Left renal pelvis (tissue), 4 donors: ENCODE measurements around the gene ARHGAP10. TPM values are rescaled to one million over a fixed set of nuclear protein-coding genes. Genes with fewer than 3 reads are reported as not detected.
"Not testable (repeated sequence)": the region's sequence is repeated elsewhere in the genome, so short reads cannot be mapped to it uniquely, and the experiment has no call there.

Experiments
- DNase-seq, 4 donors: peaks; one replicate each; pipeline ENCODE4 v3.0.0-alpha.2; 2013; ENCODE audit warnings: low read depth in 4 of 4, low spot score in 3 of 4
- polyA plus RNA-seq, 4 donors: library from polyadenylated mRNA; unstranded; fragments of 120-200 nt; gene quantifications; one replicate each; pipeline ENCODE4 v1.2.1, GENCODE V29; 2013; ENCODE audit not compliant: insufficient read length in 4 of 4

Gene ARHGAP10
- polyA plus RNA-seq, 4 donors, result 17.8 to 20.0 (median 19.0) TPM

DNA sequence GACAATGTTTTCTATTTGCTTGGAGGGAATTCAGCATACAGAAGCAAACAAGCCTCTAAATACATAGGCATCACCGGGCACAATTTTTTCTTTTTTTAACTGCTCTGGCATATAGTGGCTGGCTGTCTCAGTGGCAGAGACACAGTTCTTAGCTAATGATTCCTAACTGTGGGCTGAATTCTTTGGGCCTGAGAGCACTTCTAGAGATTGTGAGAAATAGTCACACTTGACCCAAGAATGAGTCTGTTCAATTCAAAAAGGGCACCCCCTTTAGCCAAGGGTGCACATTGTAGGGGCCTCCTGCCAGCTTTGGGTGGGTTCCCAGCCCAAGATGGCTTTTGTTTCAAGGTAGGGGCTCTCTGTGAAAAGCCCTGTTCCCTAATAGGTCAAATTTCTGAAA, 345.7 kb downstream of the ARHGAP10 start:
- no peak for DNase-seq

GRCh38 chr4:148078061-148078460, 346.2 kb downstream of the ARHGAP10 start:
- no peak for DNase-seq

DNA sequence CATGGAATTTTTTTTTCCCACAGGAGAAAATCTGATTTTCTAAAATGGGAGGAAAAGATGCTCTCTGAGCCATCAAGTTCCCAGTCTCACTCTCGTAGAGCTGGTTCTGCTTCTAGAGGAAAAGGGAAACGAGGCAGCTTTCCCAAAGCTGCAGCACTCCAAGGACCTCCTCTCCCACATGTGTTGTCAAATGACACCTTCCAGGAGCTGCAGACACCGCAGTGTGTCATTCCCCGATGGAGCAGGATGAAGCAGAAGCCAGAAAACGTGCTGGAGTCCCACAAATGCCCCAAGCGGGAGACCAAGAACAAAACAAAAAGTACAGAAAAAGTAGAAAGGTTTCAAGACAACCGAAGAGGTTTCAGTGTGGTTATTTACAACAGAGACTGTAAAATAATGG, 348.1 kb downstream of the ARHGAP10 start:
- DNase-seq, result no peak

- no peak for DNase-seq
These were observed 349.4 kb downstream of the ARHGAP10 start for GRCh38 chr4:148081267-148081666.

DNA sequence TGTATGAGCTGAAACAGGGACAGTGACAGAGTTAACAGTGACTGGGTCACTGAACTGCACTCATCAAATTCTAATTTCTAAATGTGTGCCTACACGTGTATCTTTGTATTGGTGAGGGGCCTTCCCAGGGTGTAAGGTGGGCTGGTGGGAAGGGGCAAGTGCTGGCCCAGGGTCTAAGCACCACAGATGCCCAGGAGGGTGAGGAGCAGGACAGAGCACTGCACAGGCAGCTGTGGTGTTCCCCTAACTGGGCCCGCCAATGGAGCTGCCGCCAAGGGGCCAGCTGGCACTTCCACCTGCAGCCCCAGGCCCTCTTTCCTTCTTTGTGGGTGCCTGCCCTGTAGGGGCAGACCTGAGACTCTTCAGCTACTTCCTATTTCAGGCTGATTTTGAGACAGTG, 349.9 kb downstream of the ARHGAP10 start:
- DNase-seq, result no peak

GRCh38 chr4:148083073-148083472, 351.2 kb downstream of the ARHGAP10 start:
- DNase-seq, result not testable (repeated sequence)

- no peak for DNase-seq
These were observed 357.7 kb downstream of the ARHGAP10 start for GRCh38 chr4:148089624-148090023.

DNA sequence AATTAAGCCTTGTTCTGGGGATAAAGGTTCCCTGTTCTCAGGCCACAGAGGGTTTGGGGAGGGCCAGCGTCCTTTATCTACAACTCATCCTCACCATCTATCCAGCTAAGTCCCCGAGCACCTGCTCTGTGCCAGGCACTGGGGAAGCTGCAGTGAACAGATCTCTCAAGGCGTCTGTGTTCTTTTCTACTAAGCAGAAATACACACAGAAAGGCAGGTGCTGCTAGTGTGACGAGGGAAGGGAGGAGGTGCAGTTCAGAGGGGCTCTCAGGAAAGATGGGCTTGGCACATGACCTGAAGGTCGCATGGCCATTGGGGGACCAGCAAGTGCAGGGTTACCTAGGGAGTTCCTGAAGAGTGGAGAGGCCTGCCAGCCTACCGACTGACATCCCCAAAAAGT, 358.1 kb downstream of the ARHGAP10 start:
- DNase-seq, result no peak

DNA sequence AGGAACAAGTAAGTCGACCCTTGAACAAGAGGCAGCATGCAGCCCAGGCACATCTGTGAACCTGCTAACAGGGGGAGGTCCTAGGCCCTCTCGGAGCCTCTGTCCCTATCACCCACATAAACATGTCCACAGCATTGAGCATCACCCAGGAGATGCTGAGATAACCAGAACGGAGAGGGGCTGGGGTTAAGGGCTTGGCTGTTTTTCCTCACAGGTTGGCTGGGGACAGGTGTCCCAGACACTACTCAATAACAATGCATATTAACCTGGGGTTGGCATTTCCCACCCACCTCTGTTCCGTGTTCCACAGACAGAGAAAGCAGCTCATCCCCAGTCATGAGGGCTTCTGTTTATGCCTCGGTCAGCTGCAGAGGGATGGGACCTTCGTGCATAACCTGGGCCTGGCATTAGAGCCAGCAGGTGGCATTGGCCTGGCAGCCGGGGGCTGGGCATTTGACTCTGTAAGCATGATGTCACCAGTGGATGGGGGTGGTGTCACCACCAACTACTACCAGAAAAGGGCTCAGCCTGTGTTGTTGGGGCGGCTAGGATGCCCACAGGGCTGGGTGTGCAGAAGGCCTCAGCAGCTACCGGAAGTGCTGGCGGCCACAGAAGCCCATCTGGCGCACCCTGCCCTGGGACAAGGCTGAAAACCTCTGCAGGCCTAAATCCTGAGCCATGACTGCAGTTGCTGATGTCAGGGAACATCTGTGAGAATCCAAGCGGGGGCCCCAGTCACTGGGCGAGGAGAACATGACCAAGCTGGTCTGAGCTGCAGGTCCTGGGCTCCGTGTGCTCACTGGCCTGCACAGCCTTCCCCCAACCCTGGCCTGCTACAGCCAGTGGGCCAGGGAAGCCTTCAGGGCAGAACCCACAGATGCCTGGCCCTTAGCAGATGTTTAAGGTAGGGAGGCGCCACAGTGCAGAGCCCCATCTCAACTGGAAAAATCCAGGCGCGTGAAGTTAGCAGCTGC, 358.9 kb downstream of the ARHGAP10 start:
- DNase-seq, result no peak

DNA sequence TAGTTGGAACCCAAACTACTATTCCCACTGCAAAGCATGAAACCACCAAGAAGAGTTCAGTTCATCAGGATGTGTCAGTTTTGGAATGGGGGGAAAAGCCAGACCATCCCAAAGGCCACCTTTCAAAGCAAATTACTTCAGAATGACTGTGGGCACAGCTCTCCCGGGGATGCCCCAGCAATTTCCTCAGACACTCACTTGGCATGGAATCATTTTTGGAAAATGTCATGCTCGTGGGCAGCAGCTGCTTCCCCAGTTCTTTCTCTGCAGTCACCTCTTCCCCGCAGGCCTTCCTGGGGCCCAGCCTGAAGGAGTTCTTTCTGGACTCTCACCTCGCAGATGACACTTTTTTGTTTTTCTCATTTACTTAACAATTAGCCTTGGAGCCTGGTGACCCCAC, 360.0 kb downstream of the ARHGAP10 start:
- DNase-seq, result no peak

DNA sequence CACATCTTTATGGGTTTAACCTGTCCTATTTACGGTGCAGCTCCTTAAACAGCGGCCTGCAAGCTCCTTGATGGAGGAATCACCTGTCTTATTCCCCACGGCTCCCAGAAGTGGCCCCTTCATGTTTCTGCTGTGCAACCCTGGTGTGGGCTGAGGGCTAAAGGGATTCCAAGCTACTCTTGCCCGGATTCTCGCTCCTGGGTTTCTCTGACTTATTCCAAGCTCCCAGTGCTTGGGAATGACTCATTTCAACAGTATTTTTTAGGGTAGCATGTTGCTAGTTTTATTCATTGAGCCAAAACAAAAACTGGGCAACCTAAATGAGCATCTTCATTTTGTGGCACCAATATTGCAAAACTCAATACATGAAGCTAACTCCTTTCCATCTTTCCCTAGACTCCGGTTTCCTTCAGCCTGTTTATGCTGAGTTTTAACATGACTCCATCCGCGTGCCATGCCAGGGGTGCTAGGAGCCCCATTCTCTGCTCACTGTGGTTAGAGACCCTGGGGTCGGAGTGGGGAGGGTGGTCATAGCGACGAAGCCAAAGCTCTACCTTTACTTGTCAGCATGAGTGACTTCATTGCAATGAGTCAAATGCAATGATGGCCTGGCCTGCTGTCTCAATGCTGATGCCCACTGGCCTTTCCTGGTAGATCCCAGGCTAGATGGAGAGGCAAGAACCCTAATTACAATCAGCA, 360.6 kb downstream of the ARHGAP10 start:
- no peak for DNase-seq

DNA sequence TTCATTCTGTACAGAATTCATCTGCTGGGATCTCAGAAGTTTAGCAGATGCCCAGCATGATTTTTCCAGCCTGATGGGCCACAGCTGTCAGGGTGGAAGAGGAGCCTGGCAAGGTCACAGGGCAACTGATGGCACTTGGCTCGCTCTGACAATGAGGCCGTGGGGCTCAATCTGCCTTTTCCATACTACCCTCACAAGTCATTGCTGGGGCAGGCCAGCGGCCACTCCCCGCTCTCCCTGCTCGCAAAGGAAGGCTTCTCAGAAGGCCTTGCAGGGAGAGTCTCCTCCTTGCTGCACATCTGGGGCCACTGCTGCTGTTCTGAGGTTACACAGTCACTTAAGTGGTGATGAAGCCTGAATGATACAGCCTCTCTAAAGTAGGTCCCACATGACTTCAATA, 361.2 kb downstream of the ARHGAP10 start:
- DNase-seq, result no peak

DNA sequence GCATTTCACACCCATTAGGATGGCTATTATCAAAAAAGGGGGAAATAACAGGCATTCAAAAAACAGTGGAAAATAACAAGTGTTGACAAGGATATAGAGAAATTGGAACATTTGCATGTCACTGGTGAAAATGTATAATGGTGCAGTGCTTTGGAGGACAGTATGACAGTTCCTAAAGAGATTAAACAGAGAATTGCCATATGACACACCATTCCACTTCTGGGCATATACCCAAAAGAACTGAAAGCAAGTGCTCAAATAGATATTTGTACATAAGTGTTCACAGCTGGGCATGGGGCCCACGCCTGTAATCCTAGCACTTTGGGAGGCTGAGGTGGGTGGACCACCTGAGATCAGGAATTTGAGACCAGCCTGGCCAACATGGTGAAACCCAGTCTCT, 362.3 kb downstream of the ARHGAP10 start:
- no peak for DNase-seq

DNA sequence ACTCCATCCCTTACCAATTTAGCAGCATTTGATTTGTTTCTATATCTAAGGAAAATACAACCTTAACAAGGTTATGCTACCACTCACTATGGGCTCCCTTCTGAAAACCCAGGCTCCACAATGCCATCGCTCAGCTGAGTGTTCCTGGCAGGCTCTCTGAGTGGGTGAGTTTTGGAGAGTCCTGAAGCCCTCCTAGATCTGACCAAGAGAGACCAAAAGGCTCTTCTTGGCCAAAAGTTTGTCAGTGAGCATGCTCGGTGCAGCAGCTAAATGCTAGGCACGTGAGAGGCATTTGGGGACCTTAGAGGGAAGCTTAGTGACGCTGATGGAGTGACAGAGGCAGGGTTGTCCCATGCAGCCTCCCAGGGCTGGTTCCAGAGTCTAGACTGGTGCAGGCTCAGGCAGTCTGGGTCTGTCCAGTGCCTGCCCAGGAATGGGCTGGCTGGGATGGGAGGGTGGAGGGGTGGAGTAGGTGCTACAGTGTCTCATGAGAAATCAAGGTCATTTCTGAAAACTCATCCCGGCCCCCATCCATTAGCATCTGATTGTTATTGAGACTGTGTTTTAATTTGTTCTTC, 363.5 kb downstream of the ARHGAP10 start:
- DNase-seq, result no peak

GRCh38 chr4:148097801-148098200, 365.9 kb downstream of the ARHGAP10 start:
- DNase-seq, result no peak

DNA sequence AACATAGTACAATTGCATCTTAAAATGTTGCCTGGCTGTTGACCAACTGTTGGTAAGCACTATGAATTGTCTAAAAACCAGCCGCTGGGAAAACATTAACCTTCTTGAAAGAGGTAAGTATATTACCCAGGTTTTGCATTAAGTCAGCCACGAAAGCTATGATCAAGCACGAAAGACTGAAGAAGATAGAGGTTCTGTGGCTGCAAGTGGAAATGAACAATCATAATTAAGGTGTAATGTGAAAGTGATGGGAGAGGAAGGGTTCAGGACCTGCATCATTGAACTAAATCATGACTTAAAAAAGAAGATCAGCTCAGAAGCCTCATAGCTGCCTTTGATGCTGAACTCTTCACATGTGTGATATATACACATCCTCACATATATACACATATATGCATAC, 369.3 kb downstream of the ARHGAP10 start:
- no peak for DNase-seq

DNA sequence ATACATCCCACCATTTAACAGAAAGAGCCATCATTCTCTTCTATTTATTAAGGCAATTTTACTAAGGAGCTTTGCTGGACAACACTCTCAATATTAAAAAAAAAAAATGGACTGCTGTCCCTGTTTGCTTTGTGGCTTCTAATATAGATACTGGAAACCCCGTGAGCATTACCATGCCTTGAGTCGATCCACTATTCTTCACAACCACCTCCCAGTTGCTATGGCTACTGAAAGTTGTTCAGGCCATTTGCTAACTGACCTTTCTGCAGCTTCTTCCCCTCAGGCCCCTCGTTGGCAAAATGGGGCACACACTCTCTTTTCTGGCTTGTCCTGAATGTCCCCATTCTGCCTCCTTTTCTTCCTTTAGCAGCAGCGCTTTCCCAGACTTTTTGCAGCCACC, 369.9 kb downstream of the ARHGAP10 start:
- no peak for DNase-seq

GRCh38 chr4:148103597-148104355, 371.9 kb downstream of the ARHGAP10 start:
- no peak for DNase-seq

- no peak for DNase-seq
These were observed 376.9 kb downstream of the ARHGAP10 start for GRCh38 chr4:148108766-148109165.

DNA sequence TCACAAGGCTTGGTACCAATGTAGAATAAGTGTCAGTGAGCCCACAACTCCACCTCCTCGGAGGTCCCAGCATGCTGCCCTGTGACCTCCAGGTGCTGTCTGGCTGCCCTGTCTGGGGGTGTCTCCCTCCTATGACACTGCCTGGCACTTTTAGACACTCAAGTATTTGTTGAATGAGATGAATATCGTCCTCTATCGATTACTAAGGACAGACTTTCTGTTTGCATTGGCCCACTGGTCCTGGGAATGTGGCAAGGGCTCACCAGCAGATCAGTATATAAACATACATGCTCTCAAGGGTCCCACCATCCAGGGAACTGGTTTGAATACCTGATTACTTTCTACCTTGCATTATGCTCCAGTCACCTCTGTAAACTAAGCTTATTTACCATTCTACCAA, 377.3 kb downstream of the ARHGAP10 start:
- no peak for DNase-seq

DNA sequence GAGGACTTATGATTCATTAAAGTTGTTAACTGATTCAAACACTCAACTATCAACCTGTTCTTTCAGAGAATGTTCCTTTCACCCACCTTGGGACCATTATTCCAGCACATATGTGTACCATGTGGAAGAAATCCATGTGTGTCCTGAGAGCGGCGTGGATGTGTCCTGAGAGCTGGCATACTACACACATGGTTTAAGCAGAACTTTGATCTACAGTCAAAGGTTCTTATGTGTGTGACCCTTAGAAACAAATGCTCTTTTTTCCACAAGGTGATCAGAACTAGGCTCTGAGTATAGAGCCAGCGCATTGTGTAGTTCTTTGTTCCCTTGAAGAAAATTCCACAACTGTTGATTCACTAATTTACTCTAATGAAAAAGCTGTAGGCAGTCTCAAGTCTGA, 378.3 kb downstream of the ARHGAP10 start:
- no peak for DNase-seq
